Measurements from ENCODE around the gene ATP10A. TPM values are rescaled to one million over a fixed set of nuclear protein-coding genes. Genes with fewer than 3 reads are reported as not detected.

The ATP10A gene
- total RNA-seq, 1 donor from 2014 or later = 1.9 TPM

DNA sequence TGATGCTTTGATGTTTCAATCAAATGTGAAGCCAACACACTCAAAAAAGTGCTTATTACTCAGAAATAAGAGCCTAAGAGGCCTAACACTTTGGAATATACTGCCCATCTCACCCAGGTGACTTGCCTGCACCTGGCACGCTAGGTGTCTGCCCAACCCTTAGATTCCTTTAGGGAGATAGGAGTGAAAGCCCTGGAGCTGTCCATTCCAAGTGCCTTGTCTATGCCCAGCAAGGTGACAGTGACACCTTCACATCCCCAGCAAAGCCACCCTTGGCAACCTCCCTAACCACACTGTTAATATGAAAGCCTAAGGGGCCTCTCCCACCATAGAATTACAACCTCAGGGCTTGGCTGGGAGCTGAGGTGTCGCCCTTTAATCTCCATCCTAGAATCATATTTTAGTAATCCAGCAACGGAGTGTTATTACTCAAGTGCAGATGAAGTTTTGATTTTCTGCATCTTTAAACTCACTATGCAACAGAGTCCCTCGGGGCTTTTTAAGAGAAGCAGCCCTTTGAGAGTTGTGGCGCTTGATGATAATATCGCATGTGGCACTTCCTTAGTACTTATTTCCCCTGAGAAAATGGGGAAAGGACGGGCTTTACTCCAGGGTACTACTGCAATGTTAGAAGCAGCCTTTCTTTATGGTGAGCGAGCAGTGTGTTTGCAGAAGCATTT lies 24.8 kb downstream of the ATP10A start:
- TF ChIP-seq, protein P1, sequence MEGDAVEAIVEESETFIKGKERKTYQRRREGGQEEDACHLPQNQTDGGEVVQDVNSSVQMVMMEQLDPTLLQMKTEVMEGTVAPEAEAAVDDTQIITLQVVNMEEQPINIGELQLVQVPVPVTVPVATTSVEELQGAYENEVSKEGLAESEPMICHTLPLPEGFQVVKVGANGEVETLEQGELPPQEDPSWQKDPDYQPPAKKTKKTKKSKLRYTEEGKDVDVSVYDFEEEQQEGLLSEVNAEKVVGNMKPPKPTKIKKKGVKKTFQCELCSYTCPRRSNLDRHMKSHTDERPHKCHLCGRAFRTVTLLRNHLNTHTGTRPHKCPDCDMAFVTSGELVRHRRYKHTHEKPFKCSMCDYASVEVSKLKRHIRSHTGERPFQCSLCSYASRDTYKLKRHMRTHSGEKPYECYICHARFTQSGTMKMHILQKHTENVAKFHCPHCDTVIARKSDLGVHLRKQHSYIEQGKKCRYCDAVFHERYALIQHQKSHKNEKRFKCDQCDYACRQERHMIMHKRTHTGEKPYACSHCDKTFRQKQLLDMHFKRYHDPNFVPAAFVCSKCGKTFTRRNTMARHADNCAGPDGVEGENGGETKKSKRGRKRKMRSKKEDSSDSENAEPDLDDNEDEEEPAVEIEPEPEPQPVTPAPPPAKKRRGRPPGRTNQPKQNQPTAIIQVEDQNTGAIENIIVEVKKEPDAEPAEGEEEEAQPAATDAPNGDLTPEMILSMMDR (conservative IDR thresholded peaks at IDR 0.05) = no peak
- Mint-ChIP-seq H3K27ac (no peak overlapping the region), H3K36me3 (no peaks in the 10 kb centered on the region), H3K27me3 (peaks cover 14% of the 10 kb centered on the region), H3K9me3 (no peaks in the 10 kb centered on the region), H3K4me1 (ENCODE audit: unreplicated experiment) (no peaks in the 10 kb centered on the region), H3K4me3 (no peak overlapping the region)
- no peak for DNase-seq (ENCODE audit: extremely low spot score, unreplicated experiment)

DNA sequence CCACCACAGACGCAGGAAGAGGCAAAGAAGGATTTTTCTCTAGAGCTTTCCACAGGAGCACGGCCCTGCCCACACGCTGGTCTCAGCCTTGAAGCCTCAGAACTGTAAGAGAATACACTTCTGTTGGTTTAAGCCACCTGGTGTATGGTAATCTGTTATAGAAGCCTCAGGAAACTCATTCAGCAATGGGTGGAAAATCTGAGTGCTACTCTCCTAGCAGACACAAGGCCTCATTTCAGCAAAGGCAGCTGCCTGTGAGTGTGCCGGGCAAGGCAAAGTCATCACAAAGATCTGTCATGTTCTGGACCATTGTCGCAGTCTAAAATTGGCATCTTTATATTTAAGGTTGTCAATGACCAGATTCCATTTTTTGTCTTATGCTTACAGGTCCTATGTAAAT lies 31.0 kb downstream of the ATP10A start:
- TF ChIP-seq, protein P1 (conservative IDR thresholded peaks at IDR 0.05) = no peak
- Mint-ChIP-seq H3K36me3 (no peaks in the 10 kb centered on the region), H3K27me3 (peaks cover 4% of the 10 kb centered on the region), H3K4me3 (no peak overlapping the region), H3K27ac (no peak overlapping the region), H3K9me3 (no peaks in the 10 kb centered on the region), H3K4me1 (ENCODE audit: unreplicated experiment) (peaks cover 13% of the 10 kb centered on the region)
- no peak for DNase-seq (ENCODE audit: extremely low spot score, unreplicated experiment)

DNA sequence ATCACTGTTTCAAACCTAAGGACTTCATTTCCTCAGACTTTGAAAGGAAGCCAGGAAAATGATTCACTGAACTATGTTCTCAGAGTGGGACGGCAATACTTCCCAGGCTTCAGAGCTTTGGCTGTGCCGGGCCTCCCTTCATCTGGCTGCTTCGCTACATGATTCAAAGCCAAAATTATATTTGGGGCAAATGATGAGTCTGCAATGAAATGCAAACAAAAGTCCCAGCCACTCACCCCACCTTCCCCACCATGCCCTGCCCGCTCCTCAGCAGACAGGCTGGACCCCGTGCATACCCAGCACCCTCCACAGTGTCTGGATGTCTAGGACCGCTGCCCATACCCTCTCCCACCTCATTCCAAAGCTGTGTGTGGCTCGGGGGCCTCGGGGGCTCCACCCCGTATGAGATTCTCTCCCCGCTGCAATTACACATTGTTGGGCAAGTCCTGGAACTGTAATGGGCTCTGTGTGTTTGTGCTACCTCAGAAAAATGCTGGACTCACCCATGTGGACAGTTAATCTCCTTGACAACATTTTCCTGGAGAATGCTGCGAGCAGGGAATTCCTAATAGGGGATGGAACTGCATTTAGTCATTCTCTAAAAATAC lies 32.2 kb downstream of the ATP10A start:
- no peak for DNase-seq (ENCODE audit: extremely low spot score, unreplicated experiment)
- Mint-ChIP-seq H3K27ac (no peak overlapping the region), H3K4me1 (ENCODE audit: unreplicated experiment) (peaks cover 13% of the 10 kb centered on the region), H3K4me3 (no peak overlapping the region), H3K36me3 (no peaks in the 10 kb centered on the region), H3K27me3 (peaks cover 3% of the 10 kb centered on the region), H3K9me3 (no peaks in the 10 kb centered on the region)
- TF ChIP-seq, protein P1 (conservative IDR thresholded peaks at IDR 0.05) = no peak

DNA sequence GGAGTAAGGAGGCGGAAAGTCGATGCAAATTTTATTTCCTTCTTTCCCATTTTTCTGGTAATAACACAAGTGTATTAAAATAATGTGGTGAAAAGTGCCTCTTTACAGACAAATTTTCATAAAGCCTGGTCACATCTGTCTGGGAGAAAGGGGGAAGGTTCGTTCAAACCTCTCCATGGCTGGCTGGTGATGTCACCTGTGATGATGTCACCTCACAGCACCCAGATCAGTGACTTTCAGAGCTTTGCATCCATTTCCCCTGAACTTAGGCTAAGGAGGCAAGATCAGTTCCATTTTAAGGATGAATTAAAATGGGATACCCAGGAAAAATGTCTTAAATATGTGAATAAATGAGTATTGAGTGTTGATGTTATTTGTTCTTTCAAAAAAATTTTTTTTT lies 34.1 kb downstream of the ATP10A start:
- H3K4me3 Mint-ChIP-seq = no peak overlapping the region

DNA sequence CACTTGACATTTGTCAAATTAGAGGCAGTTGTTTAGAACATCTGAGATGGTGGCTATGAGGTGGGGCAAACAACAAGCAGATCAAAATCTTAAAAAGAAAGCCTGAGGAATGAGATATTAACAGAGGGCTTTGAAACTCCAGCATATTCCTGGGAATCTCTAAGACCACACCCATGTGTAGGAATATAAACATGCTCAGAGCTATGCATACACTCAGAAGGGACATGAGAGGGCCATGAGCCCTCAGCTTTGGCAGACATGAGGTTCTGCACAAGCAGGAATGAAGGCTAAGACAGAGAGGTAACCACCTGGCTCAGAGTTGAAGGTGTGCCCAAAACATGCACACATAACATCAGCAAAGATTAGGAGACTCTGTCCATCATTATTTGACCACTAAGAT lies 37.9 kb downstream of the ATP10A start:
- Mint-ChIP-seq H3K4me3 (no peak overlapping the region), H3K27me3 (no peaks in the 10 kb centered on the region), H3K4me1 (ENCODE audit: unreplicated experiment) (no peaks in the 10 kb centered on the region), H3K36me3 (no peaks in the 10 kb centered on the region), H3K27ac (no peak overlapping the region), H3K9me3 (no peaks in the 10 kb centered on the region)
- TF ChIP-seq, protein P1 (conservative IDR thresholded peaks at IDR 0.05) = no peak
- no peak for DNase-seq (ENCODE audit: extremely low spot score, unreplicated experiment)

More for the DNA sequence above, 34.1 kb downstream of the ATP10A start:
- TF ChIP-seq, protein P1 (conservative IDR thresholded peaks at IDR 0.05) = no peak
- no peak overlapping the region for H3K27ac Mint-ChIP-seq
- H3K9me3 Mint-ChIP-seq = no peaks in the 10 kb centered on the region
- H3K27me3 Mint-ChIP-seq = no peaks in the 10 kb centered on the region
- H3K36me3 Mint-ChIP-seq = no peaks in the 10 kb centered on the region
- DNase-seq (ENCODE audit: extremely low spot score, unreplicated experiment) = no peak
- H3K4me1 Mint-ChIP-seq (ENCODE audit: unreplicated experiment) = peaks cover 13% of the 10 kb centered on the region

All from type B pancreatic cell (in vitro differentiated cells).